Astrocyte of the cerebellum (primary cell): ENCODE measurements around the gene STK24.

Experiments
- DNase-seq: peaks from one replicate; pipeline ENCODE4 v3.0.0-alpha.2; 2011; ENCODE audit warnings: low read depth
- H3K4me3 ChIP-seq: 2 replicates; pipeline ENCODE4 v1.5.1; 2011; ENCODE audit warnings: mild to moderate bottlenecking, low read depth, low read length, moderate library complexity
- in situ Hi-C: cut with HindIII; loops from 2 replicates; pipeline ENCODE4 v1.10.0; 2017; ENCODE audit warnings: low sequenced_read_pairs
- TF ChIP-seq, protein P1 (sequence below): IDR thresholded peaks from 2 replicates; pipeline ENCODE4 v1.5.1; 2012; ENCODE audit warnings: low read length, low read depth, moderate library complexity, mild to moderate bottlenecking; ENCODE audit errors: missing control alignments

Gene STK24

DNA sequence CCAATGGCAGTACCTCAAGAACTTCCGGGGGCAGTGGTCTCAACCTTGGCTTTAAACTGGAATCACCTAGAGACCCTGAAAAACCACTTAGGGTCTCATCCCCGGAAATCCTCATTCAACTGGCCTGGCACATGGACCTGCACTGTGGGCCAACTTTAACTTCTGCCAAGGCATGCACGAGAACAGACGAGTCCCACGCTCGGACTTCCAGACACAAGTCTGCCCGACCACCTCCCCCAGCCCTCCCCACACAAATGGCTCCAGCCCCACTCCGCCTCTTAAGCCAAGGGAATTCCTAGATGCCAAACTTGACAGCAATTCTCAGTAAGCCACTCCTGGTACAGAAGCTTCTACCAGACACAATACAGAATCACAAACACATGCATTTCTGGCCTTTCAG is 114.0 kb downstream of the STK24 start:
- H3K4me3 ChIP-seq, result no peak overlapping the region
- in situ Hi-C loops, result no loop called here
- DNase-seq, result no peak
- TF ChIP-seq, protein P1, sequence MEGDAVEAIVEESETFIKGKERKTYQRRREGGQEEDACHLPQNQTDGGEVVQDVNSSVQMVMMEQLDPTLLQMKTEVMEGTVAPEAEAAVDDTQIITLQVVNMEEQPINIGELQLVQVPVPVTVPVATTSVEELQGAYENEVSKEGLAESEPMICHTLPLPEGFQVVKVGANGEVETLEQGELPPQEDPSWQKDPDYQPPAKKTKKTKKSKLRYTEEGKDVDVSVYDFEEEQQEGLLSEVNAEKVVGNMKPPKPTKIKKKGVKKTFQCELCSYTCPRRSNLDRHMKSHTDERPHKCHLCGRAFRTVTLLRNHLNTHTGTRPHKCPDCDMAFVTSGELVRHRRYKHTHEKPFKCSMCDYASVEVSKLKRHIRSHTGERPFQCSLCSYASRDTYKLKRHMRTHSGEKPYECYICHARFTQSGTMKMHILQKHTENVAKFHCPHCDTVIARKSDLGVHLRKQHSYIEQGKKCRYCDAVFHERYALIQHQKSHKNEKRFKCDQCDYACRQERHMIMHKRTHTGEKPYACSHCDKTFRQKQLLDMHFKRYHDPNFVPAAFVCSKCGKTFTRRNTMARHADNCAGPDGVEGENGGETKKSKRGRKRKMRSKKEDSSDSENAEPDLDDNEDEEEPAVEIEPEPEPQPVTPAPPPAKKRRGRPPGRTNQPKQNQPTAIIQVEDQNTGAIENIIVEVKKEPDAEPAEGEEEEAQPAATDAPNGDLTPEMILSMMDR, result no peak

DNA sequence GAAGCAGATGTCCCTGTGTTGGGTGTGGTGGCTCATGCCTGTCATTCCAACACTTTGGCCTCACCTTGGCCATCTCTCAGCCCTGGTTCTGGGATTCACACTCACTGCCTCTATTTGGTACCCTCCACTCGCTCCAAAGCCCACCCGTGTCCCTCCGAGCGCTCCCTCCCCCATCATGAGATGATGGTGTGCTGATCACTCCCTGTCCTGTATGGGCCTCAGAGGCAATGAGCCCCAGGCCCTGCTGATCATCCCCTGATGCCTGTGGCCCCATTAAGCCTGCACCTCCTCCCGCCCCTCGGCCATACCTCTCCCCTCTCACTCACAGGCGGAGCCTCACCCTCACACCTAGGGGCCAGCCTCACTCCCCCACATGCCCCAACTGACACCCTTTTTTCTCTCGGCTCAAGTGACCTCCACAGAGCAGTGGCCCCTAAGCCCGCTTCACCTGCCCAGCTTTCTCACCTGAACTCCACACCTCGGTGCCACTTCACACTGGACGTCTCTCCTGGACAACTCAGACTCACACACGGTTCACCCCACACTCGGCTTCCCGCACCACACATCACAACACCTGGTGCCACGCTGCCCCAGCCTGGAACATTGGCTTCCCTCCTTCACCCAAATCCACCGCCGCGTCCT is 114.5 kb downstream of the STK24 start:
- TF ChIP-seq, protein P1, result no peak
- no peak overlapping the region for H3K4me3 ChIP-seq
- in situ Hi-C loops, result no loop called here
- no peak for DNase-seq

DNA sequence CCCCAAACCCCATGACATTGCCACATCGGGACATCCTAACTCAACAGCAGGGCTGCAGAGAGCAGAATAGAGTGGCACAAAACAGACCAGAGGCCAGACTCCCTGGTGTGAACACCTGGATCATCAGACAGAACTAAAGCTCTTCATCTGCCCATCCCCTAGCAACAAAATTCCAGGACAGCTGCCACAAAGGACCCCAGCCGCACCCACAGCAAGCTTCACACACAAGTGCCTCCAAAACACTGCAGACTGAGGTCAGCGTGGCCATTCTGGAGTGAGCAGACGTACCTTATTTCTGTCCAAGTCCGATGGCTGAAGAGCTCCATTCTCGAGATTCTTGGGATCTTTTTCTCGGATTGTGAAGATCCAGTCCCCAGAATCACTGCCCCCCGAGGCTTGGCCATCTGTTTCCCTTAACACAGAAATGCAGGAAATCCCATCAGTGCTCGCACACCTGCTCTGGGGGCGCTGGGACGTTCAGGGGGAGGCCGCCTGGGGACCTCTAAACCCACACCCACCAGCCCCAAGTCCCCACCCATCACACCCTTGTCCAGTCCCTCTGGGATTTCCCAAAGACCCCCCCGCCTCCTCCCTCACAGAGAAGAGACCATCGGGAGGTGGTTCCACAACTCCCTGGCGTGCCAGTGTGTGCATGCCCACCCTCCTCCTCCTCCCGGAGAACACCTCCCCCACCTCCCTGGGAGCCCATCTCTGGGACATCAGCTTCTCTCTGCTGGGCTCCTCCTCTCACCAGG is 115.2 kb downstream of the STK24 start:
- H3K4me3 ChIP-seq, result no peak overlapping the region
- TF ChIP-seq, protein P1, result no peak
- DNase-seq, result no peak
- in situ Hi-C loops, result no loop called here

DNA sequence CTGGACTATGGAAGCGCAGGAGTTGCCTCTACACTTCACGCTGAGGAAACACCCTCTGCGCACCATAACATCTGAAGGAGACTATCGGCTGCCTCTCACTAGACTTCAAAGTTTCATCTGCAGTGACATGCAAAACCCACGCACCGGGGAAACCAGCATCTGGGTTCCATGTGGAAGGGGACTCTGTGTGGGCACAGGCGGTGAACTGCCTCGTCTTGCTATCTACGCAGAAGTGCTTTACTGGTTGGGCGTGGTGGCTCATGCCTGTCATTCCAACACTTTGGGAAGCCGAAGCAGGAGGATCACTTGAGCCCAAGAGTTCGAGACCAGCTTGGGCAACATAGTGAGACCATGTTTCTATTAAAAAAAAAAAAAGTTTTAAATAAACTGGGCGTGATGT is 116.4 kb downstream of the STK24 start:
- no peak for DNase-seq
- H3K4me3 ChIP-seq, result no peak overlapping the region
- in situ Hi-C loops, result no loop called here
- TF ChIP-seq, protein P1, result no peak

DNA sequence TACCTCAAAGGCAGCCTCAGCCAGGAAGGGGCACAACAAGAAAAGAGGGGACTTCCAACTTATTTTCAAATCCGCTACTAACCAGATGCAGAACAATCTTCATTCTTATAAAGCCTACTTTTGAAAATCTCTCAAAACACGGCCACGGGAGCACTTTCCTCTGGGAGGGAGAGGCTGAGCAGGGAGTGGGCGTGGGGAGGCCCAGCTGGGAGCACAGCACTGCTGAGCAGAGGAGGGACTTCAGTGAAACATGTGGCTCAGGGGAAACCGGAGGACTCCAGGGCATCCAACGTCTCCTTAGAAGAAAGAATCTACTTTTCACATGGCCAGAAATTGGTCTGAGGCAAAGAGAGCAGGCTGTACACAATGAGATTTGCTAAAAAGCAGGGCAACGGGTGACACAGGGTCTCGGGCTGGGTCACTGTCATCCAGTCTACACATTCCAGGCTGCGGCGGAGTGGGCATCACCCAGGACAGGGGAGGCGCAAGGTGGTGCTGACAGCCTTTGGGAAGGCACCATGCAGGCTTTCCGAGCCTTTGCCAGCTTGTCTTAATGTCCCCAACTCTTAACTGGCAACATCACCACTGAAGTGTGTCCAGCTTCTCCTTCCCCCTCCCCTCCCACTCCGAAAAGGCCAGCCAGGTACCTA is 117.1 kb downstream of the STK24 start:
- no peak for DNase-seq
- H3K4me3 ChIP-seq, result no peak overlapping the region
- in situ Hi-C loops, result no loop called here
- TF ChIP-seq, protein P1, result no peak

DNA sequence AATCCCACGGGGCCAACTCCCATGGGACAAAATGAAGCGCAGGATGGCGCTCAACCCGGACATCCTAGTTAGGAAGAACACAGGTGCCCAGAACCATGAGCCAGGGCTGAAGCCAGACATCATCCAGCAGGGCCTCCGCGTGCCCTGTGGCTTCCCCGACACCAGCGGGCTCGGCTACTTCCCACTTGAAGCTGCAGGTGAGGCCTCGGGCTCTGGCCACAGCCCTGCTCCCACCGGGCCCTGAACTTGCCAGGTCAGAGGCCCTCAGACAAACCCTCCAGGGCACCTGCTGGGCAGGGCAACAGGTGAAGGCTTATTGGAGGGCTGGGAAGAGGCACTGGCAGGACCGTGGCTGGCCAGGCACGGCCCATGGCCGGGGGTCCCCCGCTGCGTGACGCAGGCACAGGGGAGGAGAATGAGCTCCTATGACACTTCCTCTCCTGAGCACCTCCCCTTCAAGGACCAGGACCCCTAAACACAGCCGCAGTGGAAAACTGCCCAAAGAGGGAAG is 117.7 kb downstream of the STK24 start:
- no peak for DNase-seq
- TF ChIP-seq, protein P1, result no peak
- in situ Hi-C loops, result no loop called here
- H3K4me3 ChIP-seq, result no peak overlapping the region
